HG03196 (cell line): ENCODE data around the gene NUDT13.

Experiments
- ATAC-seq: cut with Tn5 transposase; IDR thresholded peaks from one replicate; pipeline ENCODE4 v1.9.1; 2021; ENCODE audit not compliant: unreplicated experiment

The NUDT13 gene

GRCh38 chr10:73161662-73162061, 51.4 kb downstream of the NUDT13 start:
- ATAC-seq: no peak

GRCh38 chr10:73163096-73163495, 52.8 kb downstream of the NUDT13 start:
- ATAC-seq: no peak

- no peak for ATAC-seq
Measured at GRCh38 chr10:73166972-73167371, 56.7 kb downstream of the NUDT13 start.

- peak; percentile 8 for ATAC-seq
Measured at GRCh38 chr10:73167458-73167782, 57.2 kb downstream of the NUDT13 start.

- peak; percentile 93 for ATAC-seq
Measured at GRCh38 chr10:73167783-73168464, 57.7 kb downstream of the NUDT13 start, which contains the start of the genes ECD and FAM149B1. TSS of gene ECD (minus strand) at chr10:73168008. CDS start at chr10:73163937, 4,071 bp downstream. TSS of gene FAM149B1 (plus strand) at chr10:73168119. CDS start at chr10:73168340, 221 bp downstream.

GRCh38 chr10:73168465-73168803, 58.2 kb downstream of the NUDT13 start:
- ATAC-seq: peak; percentile 20

GRCh38 chr10:73169320-73169719, 59.1 kb downstream of the NUDT13 start:
- ATAC-seq: no peak

- ATAC-seq: no peak
Measured at GRCh38 chr10:73172867-73173266, 62.6 kb downstream of the NUDT13 start.

- no peak for ATAC-seq
Measured at GRCh38 chr10:73174148-73174925, 64.1 kb downstream of the NUDT13 start.
